Vagina (tissue), 2 donors: Measurements from ENCODE around the gene C3.

Source experiments
- POLR2A ChIP-seq, 2 donors: fragments of 450-650 bp; IDR thresholded peaks; one replicate each; pipeline ENCODE4 v1.6.1; 2017; ENCODE audit warnings: antibody characterized with exemption in 2 of 2, mild to moderate bottlenecking in 2 of 2, moderate library complexity in 2 of 2
- POLR2AphosphoS5 ChIP-seq, 2 donors: sonication (generic); formaldehyde crosslinking; IDR thresholded peaks; one replicate each; pipeline ENCODE4 v1.9.0; 2017; ENCODE audit warnings: antibody characterized with exemption in 2 of 2, mild to moderate bottlenecking in 2 of 2, low read depth in 1 of 2; ENCODE audit not compliant: insufficient read depth in 1 of 2
- TF ChIP-seq, protein P1 (sequence below), 3 experiments: fragments of 450-650 bp in 2 of 3; fragments of 200-600 bp in 1 of 3; sonication (generic) in 1 of 3; IDR thresholded peaks; one replicate each; pipeline ENCODE4 v1.5.1; 2017 to 2019; ENCODE audit warnings: antibody characterized with exemption in 3 of 3, mild to moderate bottlenecking in 2 of 3, moderate library complexity in 2 of 3

DNA sequence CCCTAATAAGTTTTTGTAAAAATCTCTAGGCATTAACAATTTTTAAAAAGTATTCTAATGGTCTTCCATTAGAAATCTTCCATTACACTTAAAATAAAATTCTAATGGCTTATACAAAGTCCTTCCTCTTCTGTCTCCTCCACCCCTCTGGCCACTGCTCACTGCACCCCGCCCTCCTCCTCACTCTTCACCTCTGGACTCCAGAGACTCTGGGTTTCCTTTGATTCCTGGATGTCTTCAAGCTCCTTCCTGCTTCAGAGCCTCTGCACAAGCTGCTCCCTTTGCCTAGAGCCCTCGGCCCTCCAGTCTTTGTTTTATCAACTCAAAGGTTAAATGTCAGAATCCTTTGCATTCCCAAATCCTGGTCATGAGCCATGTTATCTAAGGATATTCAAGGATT lies 71.3 kb downstream of the C3 start:
- TF ChIP-seq POLR2A (IDR thresholded peaks at IDR 0.05) (no peak), POLR2AphosphoS5 (IDR thresholded peaks at IDR 0.05; ENCODE audit: insufficient read depth in 1 of 2, low read depth in 1 of 2) (no peak)
- TF ChIP-seq, protein P1, sequence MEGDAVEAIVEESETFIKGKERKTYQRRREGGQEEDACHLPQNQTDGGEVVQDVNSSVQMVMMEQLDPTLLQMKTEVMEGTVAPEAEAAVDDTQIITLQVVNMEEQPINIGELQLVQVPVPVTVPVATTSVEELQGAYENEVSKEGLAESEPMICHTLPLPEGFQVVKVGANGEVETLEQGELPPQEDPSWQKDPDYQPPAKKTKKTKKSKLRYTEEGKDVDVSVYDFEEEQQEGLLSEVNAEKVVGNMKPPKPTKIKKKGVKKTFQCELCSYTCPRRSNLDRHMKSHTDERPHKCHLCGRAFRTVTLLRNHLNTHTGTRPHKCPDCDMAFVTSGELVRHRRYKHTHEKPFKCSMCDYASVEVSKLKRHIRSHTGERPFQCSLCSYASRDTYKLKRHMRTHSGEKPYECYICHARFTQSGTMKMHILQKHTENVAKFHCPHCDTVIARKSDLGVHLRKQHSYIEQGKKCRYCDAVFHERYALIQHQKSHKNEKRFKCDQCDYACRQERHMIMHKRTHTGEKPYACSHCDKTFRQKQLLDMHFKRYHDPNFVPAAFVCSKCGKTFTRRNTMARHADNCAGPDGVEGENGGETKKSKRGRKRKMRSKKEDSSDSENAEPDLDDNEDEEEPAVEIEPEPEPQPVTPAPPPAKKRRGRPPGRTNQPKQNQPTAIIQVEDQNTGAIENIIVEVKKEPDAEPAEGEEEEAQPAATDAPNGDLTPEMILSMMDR (IDR thresholded peaks at IDR 0.05): no peak
